Osteoblast (primary cell): ENCODE data around the gene COPS3. TPM values are rescaled to one million over a fixed set of nuclear protein-coding genes. Genes with fewer than 3 reads are reported as not detected.
A peak's percentile ranks its signal among the peaks of the same experiment; 100 is the strongest.

ENCODE experiments used
- DNase-seq: peaks from one replicate; pipeline ENCODE4 v3.0.0; 2011; ENCODE audit warnings: low spot score, mixed read lengths; ENCODE audit not compliant: insufficient read length; ENCODE audit errors: missing footprints
- H2AFZ ChIP-seq: 2 replicates; pipeline ENCODE4 v1.6.0; 2011; ENCODE audit warnings: mild to moderate bottlenecking, low read length
- H3K27ac ChIP-seq: 2 replicates; pipeline ENCODE4 v1.5.1; 2011; ENCODE audit warnings: mild to moderate bottlenecking, low read depth, low read length, moderate library complexity
- H3K27me3 ChIP-seq: 2 replicates; pipeline ENCODE4 v1.6.0; 2012; ENCODE audit warnings: mild to moderate bottlenecking, control low read depth, inconsistent platforms, low read length, moderate library complexity; ENCODE audit not compliant: insufficient read depth
- H3K36me3 ChIP-seq: 2 replicates; pipeline ENCODE4 v1.5.1; 2011; ENCODE audit warnings: mild to moderate bottlenecking, low read length, control low read depth, moderate library complexity; ENCODE audit not compliant: insufficient read depth
- H3K4me1 ChIP-seq: 2 replicates; pipeline ENCODE4 v1.5.1; 2011; ENCODE audit warnings: mild to moderate bottlenecking, low read length, control low read depth, moderate library complexity; ENCODE audit not compliant: insufficient read depth
- H3K4me2 ChIP-seq: 2 replicates; pipeline ENCODE4 v1.6.0; 2011; ENCODE audit warnings: mild to moderate bottlenecking, low read length; ENCODE audit not compliant: insufficient read depth
- H3K4me3 ChIP-seq: fragments of 200-600 bp; sonication (generic); 3 replicates; pipeline ENCODE4 v1.5.1; 2012; ENCODE audit warnings: mild to moderate bottlenecking, low read length, inconsistent platforms; ENCODE audit not compliant: insufficient read depth
- H3K79me2 ChIP-seq: 2 replicates; pipeline ENCODE4 v1.6.0; 2012; ENCODE audit warnings: mild to moderate bottlenecking, low read length, control low read depth, inconsistent platforms; ENCODE audit not compliant: insufficient read depth
- H3K9me3 ChIP-seq: 2 replicates; pipeline ENCODE4 v1.5.1; 2011; ENCODE audit warnings: low read depth, low read length, control low read depth
- H4K20me1 ChIP-seq: 2 replicates; pipeline ENCODE4 v1.6.0; 2012; ENCODE audit warnings: mild to moderate bottlenecking, low read length, control low read depth; ENCODE audit not compliant: insufficient read depth
- total RNA-seq: library from RNA; depleted of rRNA; stranded (reverse); fragments of >200 nt; gene quantifications from 2 replicates; pipeline ENCODE4 v1.2.3, GENCODE V29; 2012
- TF ChIP-seq, protein P1 (sequence below): IDR thresholded peaks from 2 replicates; pipeline ENCODE4 v1.5.1; 2011; ENCODE audit warnings: mild to moderate bottlenecking, low read depth, low read length, moderate library complexity; ENCODE audit errors: extremely low read depth

The COPS3 gene
- total RNA-seq, 1 donor, result 78.5 TPM

DNA sequence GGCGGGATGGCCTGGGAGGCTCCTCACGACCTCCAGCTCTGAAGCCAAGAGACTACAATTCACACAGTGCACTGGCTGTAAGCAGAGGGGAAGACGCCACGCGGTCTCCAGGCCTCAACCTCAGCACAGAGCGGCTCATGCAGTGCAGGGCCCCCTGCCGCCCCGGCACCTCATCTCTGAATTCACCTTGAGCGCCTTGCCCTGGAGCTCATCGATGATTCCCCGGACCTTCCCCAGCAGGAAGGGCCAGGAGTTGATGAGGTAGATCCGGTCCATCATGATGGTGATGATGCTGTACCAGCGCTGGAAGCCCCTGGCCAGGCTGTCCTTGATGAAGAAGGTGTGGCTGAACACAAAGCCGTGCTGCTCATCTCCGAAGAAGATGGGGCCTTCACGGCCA is 57.3 kb downstream of the COPS3 start:
- H3K4me2 ChIP-seq, result no peak overlapping the region
- H2AFZ ChIP-seq, result no peak overlapping the region
- TF ChIP-seq, protein P1, sequence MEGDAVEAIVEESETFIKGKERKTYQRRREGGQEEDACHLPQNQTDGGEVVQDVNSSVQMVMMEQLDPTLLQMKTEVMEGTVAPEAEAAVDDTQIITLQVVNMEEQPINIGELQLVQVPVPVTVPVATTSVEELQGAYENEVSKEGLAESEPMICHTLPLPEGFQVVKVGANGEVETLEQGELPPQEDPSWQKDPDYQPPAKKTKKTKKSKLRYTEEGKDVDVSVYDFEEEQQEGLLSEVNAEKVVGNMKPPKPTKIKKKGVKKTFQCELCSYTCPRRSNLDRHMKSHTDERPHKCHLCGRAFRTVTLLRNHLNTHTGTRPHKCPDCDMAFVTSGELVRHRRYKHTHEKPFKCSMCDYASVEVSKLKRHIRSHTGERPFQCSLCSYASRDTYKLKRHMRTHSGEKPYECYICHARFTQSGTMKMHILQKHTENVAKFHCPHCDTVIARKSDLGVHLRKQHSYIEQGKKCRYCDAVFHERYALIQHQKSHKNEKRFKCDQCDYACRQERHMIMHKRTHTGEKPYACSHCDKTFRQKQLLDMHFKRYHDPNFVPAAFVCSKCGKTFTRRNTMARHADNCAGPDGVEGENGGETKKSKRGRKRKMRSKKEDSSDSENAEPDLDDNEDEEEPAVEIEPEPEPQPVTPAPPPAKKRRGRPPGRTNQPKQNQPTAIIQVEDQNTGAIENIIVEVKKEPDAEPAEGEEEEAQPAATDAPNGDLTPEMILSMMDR, result no peak
- H4K20me1 ChIP-seq, result peaks cover 19% of the 10 kb centered on the region
- H3K4me1 ChIP-seq, result no peaks in the 10 kb centered on the region
- H3K27me3 ChIP-seq, result no peaks in the 10 kb centered on the region
- peak; percentile 80 for DNase-seq
- H3K79me2 ChIP-seq, result peaks cover 77% of the 10 kb centered on the region
- H3K9me3 ChIP-seq, result no peaks in the 10 kb centered on the region
- H3K4me3 ChIP-seq, result no peak overlapping the region
- H3K36me3 ChIP-seq, result peaks cover 87% of the 10 kb centered on the region
- no peak overlapping the region for H3K27ac ChIP-seq

DNA sequence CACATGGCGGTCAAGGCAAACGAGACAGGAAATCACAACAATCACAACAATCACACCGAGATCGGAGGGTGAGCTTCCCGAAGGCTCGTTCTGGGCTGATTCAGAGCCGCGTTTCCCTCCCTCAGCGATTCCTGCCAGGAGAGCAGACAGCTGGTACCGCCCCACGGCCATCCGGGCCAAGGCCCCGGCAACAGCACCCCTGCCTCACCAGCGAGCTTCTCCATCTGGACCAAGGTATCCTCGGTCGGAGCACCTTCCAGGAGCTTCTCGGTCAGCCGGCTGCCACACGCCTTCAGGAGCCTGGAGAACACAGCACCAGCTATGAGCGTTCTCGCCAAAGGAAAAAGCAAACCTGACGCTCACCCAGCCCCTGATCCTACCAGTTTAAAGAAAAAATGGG is 59.7 kb downstream of the COPS3 start:
- DNase-seq, result peak; percentile 30
- Histone ChIP-seq H3K27ac (no peak overlapping the region), H3K79me2 (peaks cover 64% of the 10 kb centered on the region), H3K4me3 (no peak overlapping the region), H2AFZ (no peak overlapping the region), H4K20me1 (peaks cover 13% of the 10 kb centered on the region), H3K4me2 (no peak overlapping the region), H3K36me3 (peaks cover 86% of the 10 kb centered on the region), H3K27me3 (no peaks in the 10 kb centered on the region), H3K9me3 (no peaks in the 10 kb centered on the region), H3K4me1 (no peaks in the 10 kb centered on the region)
- TF ChIP-seq, protein P1, result no peak

DNA sequence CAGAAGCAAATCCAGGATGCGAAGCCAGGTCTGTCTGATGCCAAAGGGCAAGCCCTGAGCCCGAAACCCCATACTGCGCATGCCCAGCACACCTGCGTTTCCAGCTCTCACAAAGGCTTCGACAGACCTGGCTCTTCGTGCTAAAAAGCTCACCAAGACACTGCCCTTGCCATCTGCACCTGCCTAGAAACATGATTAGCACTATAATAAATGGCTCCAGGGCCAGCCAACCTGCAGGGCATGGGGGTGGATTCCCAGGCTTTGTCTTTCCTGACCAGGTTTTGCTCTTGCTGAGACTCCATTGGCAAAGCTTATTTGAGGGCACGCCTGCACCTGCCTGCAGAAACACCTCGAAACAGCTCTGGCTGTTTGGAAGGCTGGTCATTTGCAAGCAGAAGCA is 60.5 kb downstream of the COPS3 start:
- H3K4me1 ChIP-seq, result no peaks in the 10 kb centered on the region
- peaks cover 16% of the 10 kb centered on the region for H4K20me1 ChIP-seq
- no peak for DNase-seq
- H3K27ac ChIP-seq, result no peak overlapping the region
- H3K36me3 ChIP-seq, result peaks cover 86% of the 10 kb centered on the region
- TF ChIP-seq, protein P1, result no peak
- no peak overlapping the region for H2AFZ ChIP-seq
- H3K79me2 ChIP-seq, result peaks cover 58% of the 10 kb centered on the region
- no peaks in the 10 kb centered on the region for H3K27me3 ChIP-seq
- no peak overlapping the region for H3K4me3 ChIP-seq
- H3K4me2 ChIP-seq, result no peak overlapping the region
- H3K9me3 ChIP-seq, result no peaks in the 10 kb centered on the region

DNA sequence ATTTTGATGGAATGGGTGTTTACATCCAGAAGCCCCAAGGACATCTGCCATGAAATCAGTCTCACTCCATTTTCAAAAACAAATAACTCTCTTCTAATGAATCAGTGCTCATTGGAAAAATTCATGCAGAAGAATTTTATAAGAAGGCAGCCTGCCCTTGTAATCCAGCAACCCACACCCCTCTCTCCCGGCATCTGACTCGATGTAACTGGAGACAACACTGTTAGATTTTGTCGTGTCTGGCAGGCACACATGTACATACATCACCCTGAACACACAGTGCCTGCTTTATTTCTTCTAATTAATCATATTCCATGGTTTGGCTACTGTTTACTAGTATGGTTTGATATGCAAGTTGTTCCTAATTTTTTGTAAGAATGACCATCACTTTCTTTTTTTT is 63.1 kb downstream of the COPS3 start:
- peak; percentile 71 for DNase-seq
- no peak overlapping the region for H3K27ac ChIP-seq
- H3K9me3 ChIP-seq, result no peaks in the 10 kb centered on the region
- H3K79me2 ChIP-seq, result peaks cover 42% of the 10 kb centered on the region
- H4K20me1 ChIP-seq, result peaks cover 24% of the 10 kb centered on the region
- H3K36me3 ChIP-seq, result peaks cover 85% of the 10 kb centered on the region
- no peak overlapping the region for H2AFZ ChIP-seq
- TF ChIP-seq, protein P1, result no peak
- H3K4me2 ChIP-seq, result no peak overlapping the region
- no peaks in the 10 kb centered on the region for H3K27me3 ChIP-seq
- no peaks in the 10 kb centered on the region for H3K4me1 ChIP-seq
- H3K4me3 ChIP-seq, result no peak overlapping the region
